ENCODE results near the gene SRGAP3.
A peak's percentile ranks its signal among the peaks of the same experiment; 100 is the strongest.

Gene SRGAP3

GRCh38 chr3:9142362-9142761 lies 107.1 kb downstream of the SRGAP3 start:
- no peak for DNase-seq (ENCODE audit: low read depth)

GRCh38 chr3:9141928-9142289 lies 107.5 kb downstream of the SRGAP3 start:
- no peak for DNase-seq (ENCODE audit: low read depth)

GRCh38 chr3:9139366-9139765 lies 110.1 kb downstream of the SRGAP3 start:
- DNase-seq (ENCODE audit: low read depth) = no peak

GRCh38 chr3:9137676-9138075 lies 111.8 kb downstream of the SRGAP3 start:
- DNase-seq (ENCODE audit: low read depth) = no peak

- DNase-seq (ENCODE audit: low read depth) = no peak
Observed at GRCh38 chr3:9136746-9137465, 112.5 kb downstream of the SRGAP3 start.

GRCh38 chr3:9135930-9136525 lies 113.4 kb downstream of the SRGAP3 start:
- DNase-seq (ENCODE audit: low read depth) = no peak

- no peak for DNase-seq (ENCODE audit: low read depth)
Observed at GRCh38 chr3:9135526-9135925, 113.9 kb downstream of the SRGAP3 start.

- no peak for DNase-seq (ENCODE audit: low read depth)
Observed at GRCh38 chr3:9133656-9134055, 115.8 kb downstream of the SRGAP3 start.

- DNase-seq (ENCODE audit: low read depth) = no peak
Observed at GRCh38 chr3:9130345-9131305, 118.8 kb downstream of the SRGAP3 start.

GRCh38 chr3:9129365-9129764 lies 120.1 kb downstream of the SRGAP3 start:
- no peak for DNase-seq (ENCODE audit: low read depth)

GRCh38 chr3:9125278-9125951 lies 124.0 kb downstream of the SRGAP3 start:
- DNase-seq (ENCODE audit: low read depth) = no peak

- DNase-seq (ENCODE audit: low read depth) = no peak
Observed at GRCh38 chr3:9124730-9125129, 124.7 kb downstream of the SRGAP3 start.

- no peak for DNase-seq (ENCODE audit: low read depth)
Observed at GRCh38 chr3:9123840-9124239, 125.6 kb downstream of the SRGAP3 start.

- DNase-seq (ENCODE audit: low read depth) = peak; percentile 5
Observed at GRCh38 chr3:9122732-9123364, 126.6 kb downstream of the SRGAP3 start.

- no peak for DNase-seq (ENCODE audit: low read depth)
Observed at GRCh38 chr3:9121366-9122001, 128.0 kb downstream of the SRGAP3 start.

- DNase-seq (ENCODE audit: low read depth) = no peak
Observed at GRCh38 chr3:9119331-9119730, 130.1 kb downstream of the SRGAP3 start.

- DNase-seq (ENCODE audit: low read depth) = no peak
Observed at GRCh38 chr3:9118222-9118621, 131.2 kb downstream of the SRGAP3 start.

- no peak for DNase-seq (ENCODE audit: low read depth)
Observed at GRCh38 chr3:9117220-9117619, 132.2 kb downstream of the SRGAP3 start.

- no peak for DNase-seq (ENCODE audit: low read depth)
Observed at GRCh38 chr3:9116336-9116735, 133.1 kb downstream of the SRGAP3 start.

GRCh38 chr3:9115336-9115735 lies 134.1 kb downstream of the SRGAP3 start:
- DNase-seq (ENCODE audit: low read depth) = no peak

- no peak for DNase-seq (ENCODE audit: low read depth)
Observed at GRCh38 chr3:9113040-9113439, 136.4 kb downstream of the SRGAP3 start.
